Measurements from ENCODE around the gene DHRS3. TPM values are rescaled to one million over a fixed set of nuclear protein-coding genes. Genes with fewer than 3 reads are reported as not detected.

Gene DHRS3
- total and polyA plus RNA-seq, 2 experiments from 2014 or later: 12.5 to 15.3 TPM

GRCh38 chr1:12618965-12619791 lies 1.2 kb upstream of the DHRS3 start:
- H3K9me3 ChIP-seq (ENCODE audit: low read depth): no peaks in the 10 kb centered on the region
- peak overlapping the region; percentile 26 for H3K27ac ChIP-seq
- peak; percentile 63 to 91 for DNase-seq (ENCODE audit: low read depth in 1 of 2, low spot score in 1 of 2)
- no peak for TF ChIP-seq CTCF (IDR thresholded peaks at IDR 0.05; ENCODE audit: low read depth, low read length)
- peak overlapping the region; percentile 63 for H3K4me3 ChIP-seq
- no peaks in the 10 kb centered on the region for H3K27me3 ChIP-seq
- H3K4me1 ChIP-seq (ENCODE audit: low read depth): peaks cover 5% of the 10 kb centered on the region
- no peaks in the 10 kb centered on the region for H3K36me3 ChIP-seq

GRCh38 chr1:12618661-12618964 lies 603 bp upstream of the DHRS3 start:
- peak overlapping the region; percentile 40 for H3K27ac ChIP-seq
- TF ChIP-seq CTCF (IDR thresholded peaks at IDR 0.05; ENCODE audit: low read depth, low read length): no peak

GRCh38 chr1:12617511-12617900 lies 504 bp downstream of the DHRS3 start:
- Histone ChIP-seq H3K4me3 (peak overlapping the region; percentile 63), H3K36me3 (no peaks in the 10 kb centered on the region), H3K27ac (no peak overlapping the region), H3K27me3 (no peaks in the 10 kb centered on the region), H3K9me3 (ENCODE audit: low read depth) (no peaks in the 10 kb centered on the region), H3K4me1 (ENCODE audit: low read depth) (peaks cover 5% of the 10 kb centered on the region)
- DNase-seq (ENCODE audit: low read depth in 1 of 2, low spot score in 1 of 2): no peak
- no peak for TF ChIP-seq CTCF (IDR thresholded peaks at IDR 0.05; ENCODE audit: low read depth, low read length)

More at GRCh38 chr1:12618661-12618964, 603 bp upstream of the DHRS3 start:
- Histone ChIP-seq H3K27me3 (no peaks in the 10 kb centered on the region), H3K36me3 (no peaks in the 10 kb centered on the region), H3K9me3 (ENCODE audit: low read depth) (no peaks in the 10 kb centered on the region), H3K4me3 (peak overlapping the region; percentile 63), H3K4me1 (ENCODE audit: low read depth) (peaks cover 5% of the 10 kb centered on the region)
- no peak for DNase-seq (ENCODE audit: low read depth in 1 of 2, low spot score in 1 of 2)

GRCh38 chr1:12616709-12617373 lies 1.2 kb downstream of the DHRS3 start:
- no peaks in the 10 kb centered on the region for H3K36me3 ChIP-seq
- H3K4me1 ChIP-seq (ENCODE audit: low read depth): peaks cover 5% of the 10 kb centered on the region
- no peaks in the 10 kb centered on the region for H3K9me3 ChIP-seq (ENCODE audit: low read depth)
- peak overlapping the region; percentile 36 for H3K27ac ChIP-seq
- H3K27me3 ChIP-seq: no peaks in the 10 kb centered on the region
- no peak for TF ChIP-seq CTCF (IDR thresholded peaks at IDR 0.05; ENCODE audit: low read depth, low read length)
- peak overlapping the region; percentile 63 for H3K4me3 ChIP-seq
- DNase-seq (ENCODE audit: low read depth in 1 of 2, low spot score in 1 of 2): peak in 1 of 2 donors; percentile 43

- Histone ChIP-seq H3K9me3 (ENCODE audit: low read depth) (no peaks in the 10 kb centered on the region), H3K36me3 (no peaks in the 10 kb centered on the region), H3K4me3 (peak overlapping the region; percentile 63), H3K4me1 (ENCODE audit: low read depth) (peaks cover 5% of the 10 kb centered on the region), H3K27me3 (no peaks in the 10 kb centered on the region), H3K27ac (peak overlapping the region; percentile 36)
- peak; percentile 49 to 57 for DNase-seq (ENCODE audit: low read depth in 1 of 2, low spot score in 1 of 2)
- no peak for TF ChIP-seq CTCF (IDR thresholded peaks at IDR 0.05; ENCODE audit: low read depth, low read length)
These were observed 1.9 kb downstream of the DHRS3 start for GRCh38 chr1:12615865-12616708.
